Anterior cingulate cortex (tissue), 58 donors: ENCODE data around the gene LYPD8.

ENCODE experiments used
- DNase-seq, 58 donors: peaks; one replicate each; lab custom pipeline; 2025; lab: John Stamatoyannopoulos, UW

The LYPD8 gene

DNA sequence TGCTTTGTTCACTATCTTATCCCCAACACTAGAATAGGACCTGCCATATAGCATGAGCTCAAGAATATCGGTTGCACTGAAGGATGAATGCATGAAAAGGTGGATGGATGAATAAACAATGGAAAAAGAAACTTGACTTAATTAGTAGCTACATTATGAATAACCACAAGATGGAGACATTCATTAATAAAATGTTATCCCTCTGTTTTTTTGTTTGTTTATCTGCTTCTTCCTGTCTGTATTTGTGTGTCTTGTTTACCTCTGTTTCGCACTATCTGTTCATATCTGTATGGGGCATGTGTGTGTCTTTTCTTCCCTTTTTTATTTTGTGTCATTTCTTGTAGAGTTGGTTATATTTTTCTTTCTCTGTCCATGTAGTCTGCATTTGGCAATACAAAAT lies 51.9 kb downstream of the LYPD8 start:
- no peak for DNase-seq

GRCh38 chr1:248702714-248703113 lies 52.8 kb downstream of the LYPD8 start, which contains the start of gene OR14I1:
Gene OR14I1, minus strand, starts transcription at chr1:248702766.
- no peak for DNase-seq

GRCh38 chr1:248699099-248699498 lies 56.5 kb downstream of the LYPD8 start:
- no peak for DNase-seq

GRCh38 chr1:248697907-248698306 lies 57.7 kb downstream of the LYPD8 start:
- DNase-seq: no peak

- DNase-seq: no peak
Measured at GRCh38 chr1:248696774-248697173, 58.8 kb downstream of the LYPD8 start.

- no peak for DNase-seq
Measured at GRCh38 chr1:248696261-248696660, 59.3 kb downstream of the LYPD8 start.

DNA sequence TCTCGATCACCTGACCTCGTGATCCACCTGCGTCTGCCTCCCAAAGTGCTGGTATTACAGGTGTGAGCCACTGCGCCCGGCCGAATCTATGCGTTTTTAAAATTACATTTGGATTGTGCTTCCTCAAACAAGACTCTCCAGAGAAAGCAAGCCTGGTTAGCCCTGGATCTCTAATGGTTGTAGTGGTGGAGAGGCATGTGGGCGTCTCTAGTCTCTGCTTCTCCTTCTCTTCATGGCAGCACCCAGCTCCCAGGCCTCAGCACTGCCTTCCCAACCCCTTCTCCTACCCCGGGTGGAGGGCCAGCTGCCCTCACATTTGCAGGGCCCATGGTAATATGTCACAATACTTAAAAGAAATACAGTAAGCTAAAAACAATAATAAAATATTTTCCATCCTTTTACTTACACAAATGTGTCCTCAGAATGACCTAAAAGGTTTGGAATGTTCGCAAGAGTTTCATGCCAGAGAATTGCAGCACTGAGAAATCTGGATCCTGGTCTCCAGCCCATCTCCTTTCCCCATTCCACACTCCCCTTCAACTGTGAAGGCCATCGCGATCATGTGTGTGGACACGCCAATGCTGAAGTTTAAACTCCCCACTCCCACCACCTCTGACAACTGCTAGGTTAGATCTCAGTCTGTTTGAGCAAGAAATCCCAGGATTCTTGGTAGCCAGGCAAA lies 60.0 kb downstream of the LYPD8 start:
- DNase-seq: no peak

GRCh38 chr1:248691567-248692155 lies 63.9 kb downstream of the LYPD8 start:
- DNase-seq: no peak
